PFSK-1 (cell line): ENCODE results near the gene OR4D5.

Source experiments
- POLR2AphosphoS5 ChIP-seq: IDR thresholded peaks from 2 replicates; pipeline ENCODE4 v1.6.1; 2012; ENCODE audit warnings: low read depth, mild to moderate bottlenecking, control low read depth, low read length, moderate library complexity
- SIN3A ChIP-seq: IDR thresholded peaks from 2 replicates; pipeline ENCODE4 v1.6.1; 2012; ENCODE audit warnings: mild to moderate bottlenecking, low read length, moderate library complexity, borderline replicate concordance; ENCODE audit not compliant: insufficient read depth
- TAF1 ChIP-seq: IDR thresholded peaks from 2 replicates; pipeline ENCODE4 v1.6.1; 2012; ENCODE audit warnings: low read length, control low read depth, borderline replicate concordance; ENCODE audit not compliant: insufficient read depth

- TF ChIP-seq TAF1 (no peak), POLR2AphosphoS5 (no peak), SIN3A (no peak)
These were observed 35.5 kb upstream of the OR4D5 start for GRCh38 chr11:123903932-123904331.
